COLO668 (cell line): ENCODE data around the gene UTF1.
A peak's percentile ranks its signal among the peaks of the same experiment; 100 is the strongest.

Source experiments
- DNase-seq: peaks from one replicate; lab custom pipeline; 2025; ENCODE audit not compliant: unreplicated experiment; lab: John Stamatoyannopoulos, UW

UTF1 gene

DNA sequence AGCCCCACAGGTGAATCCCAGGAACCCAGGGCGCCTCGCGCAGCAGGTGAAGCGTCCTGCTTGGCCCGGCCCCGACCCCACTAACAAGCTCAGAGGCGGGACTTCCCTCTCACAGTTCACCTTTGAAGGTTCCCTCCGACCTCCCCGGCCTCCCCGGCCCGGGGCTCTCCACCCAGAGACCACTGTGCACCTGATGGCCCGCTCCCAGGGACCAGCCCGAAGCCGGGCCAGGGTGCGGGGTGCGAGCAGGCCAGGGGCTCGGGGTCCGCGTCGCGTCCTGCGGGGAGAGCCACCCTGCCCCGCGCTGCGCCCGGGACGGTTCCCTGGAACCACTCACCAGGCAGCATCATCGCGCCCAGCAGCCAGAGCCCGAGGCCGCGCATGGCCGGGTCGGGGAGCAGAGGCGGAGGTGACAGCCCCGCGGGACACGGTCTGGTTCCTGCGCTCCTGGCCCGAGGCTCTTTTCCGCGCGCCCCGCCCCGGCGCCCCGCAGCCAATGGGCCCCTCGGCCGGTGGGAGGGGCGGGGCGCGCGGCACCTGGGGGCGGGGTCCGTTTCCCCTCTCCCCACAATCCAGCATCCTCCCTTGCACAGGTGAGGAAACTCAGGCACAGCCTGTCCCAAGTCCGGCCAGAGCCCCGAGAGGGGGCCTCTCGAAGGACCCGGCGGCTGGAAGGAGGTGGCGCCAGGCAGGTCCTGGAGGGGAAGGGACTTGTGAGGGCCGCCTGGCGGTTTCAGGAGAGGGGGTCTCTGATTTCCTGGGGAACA lies 46.6 kb downstream of the UTF1 start, which contains the start of gene ADAM8:
Gene ADAM8, minus strand, starts transcription at position 434 of the 767 bp plus-strand sequence. Its CDS starts 51 bp downstream, at position 383.
- DNase-seq = peak; percentile 51

- DNase-seq = no peak
These were observed 47.4 kb downstream of the UTF1 start for GRCh38 chr10:133277277-133277992.

- DNase-seq = peak; percentile 8
These were observed 48.1 kb downstream of the UTF1 start for GRCh38 chr10:133277993-133278576.

GRCh38 chr10:133278577-133279265 lies 48.7 kb downstream of the UTF1 start:
- DNase-seq = peak; percentile 63

- no peak for DNase-seq
These were observed 49.6 kb downstream of the UTF1 start for GRCh38 chr10:133279326-133280226.

DNA sequence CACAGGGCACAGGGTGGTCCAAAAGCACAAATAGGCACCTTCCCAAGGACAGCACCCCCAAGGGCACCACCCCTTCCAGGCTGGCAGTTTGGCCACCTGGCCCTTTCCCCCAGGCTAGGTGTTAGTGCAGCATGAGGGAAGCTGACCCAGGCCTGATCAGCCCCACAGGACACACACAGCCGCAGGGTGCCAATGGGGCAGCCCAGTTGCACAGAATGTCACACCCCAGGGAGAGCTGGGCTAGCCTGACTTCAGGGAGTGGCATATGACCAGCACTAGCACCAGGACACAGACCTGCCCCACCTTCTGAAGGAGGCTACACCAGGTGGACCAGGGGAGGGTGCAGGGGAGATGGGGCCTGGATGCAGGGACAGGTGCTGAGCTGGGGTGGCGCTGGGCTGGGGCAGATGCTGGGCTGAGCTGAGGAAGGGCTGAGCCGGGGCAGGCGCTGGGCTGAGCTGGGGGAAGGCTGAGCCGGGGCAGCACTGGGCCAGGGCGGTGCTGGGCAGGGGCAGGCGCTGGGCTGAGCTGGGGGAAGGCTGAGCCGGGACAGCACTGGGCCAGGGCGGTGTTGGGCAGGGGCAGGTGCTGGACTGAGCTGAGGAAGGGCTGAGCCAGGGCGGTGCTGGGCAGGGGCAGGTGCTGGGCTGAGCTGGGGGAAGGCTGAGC lies 50.5 kb downstream of the UTF1 start:
- no peak for DNase-seq

GRCh38 chr10:133281084-133281483 lies 51.1 kb downstream of the UTF1 start:
- no peak for DNase-seq
